HG03575 (cell line): Measurements from ENCODE around the gene NINJ2.

ENCODE experiments used
- ATAC-seq: cut with Tn5 transposase; IDR thresholded peaks from one replicate; pipeline ENCODE4 v1.9.1; 2021; ENCODE audit not compliant: unreplicated experiment, insufficient number of reproducible peaks, low FRiP score; ENCODE audit errors: extremely low read depth

The NINJ2 gene

GRCh38 chr12:623172-623864 is 39.9 kb downstream of the NINJ2 start:
- ATAC-seq: no peak

GRCh38 chr12:622416-622815 is 40.8 kb downstream of the NINJ2 start:
- no peak for ATAC-seq

- ATAC-seq: no peak
Measured at GRCh38 chr12:619346-619745, 43.9 kb downstream of the NINJ2 start.

- no peak for ATAC-seq
Measured at GRCh38 chr12:618605-619004, 44.6 kb downstream of the NINJ2 start.

GRCh38 chr12:617304-617915 is 45.8 kb downstream of the NINJ2 start:
- no peak for ATAC-seq

GRCh38 chr12:615620-616019 is 47.6 kb downstream of the NINJ2 start:
- no peak for ATAC-seq

GRCh38 chr12:614411-614970 is 48.8 kb downstream of the NINJ2 start:
- ATAC-seq: no peak

GRCh38 chr12:613996-614395 is 49.2 kb downstream of the NINJ2 start:
- no peak for ATAC-seq

GRCh38 chr12:612886-613285 is 50.4 kb downstream of the NINJ2 start:
- no peak for ATAC-seq

GRCh38 chr12:612293-612692 is 51.0 kb downstream of the NINJ2 start:
- ATAC-seq: no peak

GRCh38 chr12:611721-612120 is 51.5 kb downstream of the NINJ2 start:
- ATAC-seq: no peak

GRCh38 chr12:608921-609320 is 54.3 kb downstream of the NINJ2 start:
- ATAC-seq: no peak

- no peak for ATAC-seq
Measured at GRCh38 chr12:608413-608812, 54.8 kb downstream of the NINJ2 start.

GRCh38 chr12:607541-608001 is 55.7 kb downstream of the NINJ2 start:
- no peak for ATAC-seq

GRCh38 chr12:604956-605355 is 58.3 kb downstream of the NINJ2 start:
- no peak for ATAC-seq

- no peak for ATAC-seq
Measured at GRCh38 chr12:602700-603068, 60.6 kb downstream of the NINJ2 start.

- no peak for ATAC-seq
Measured at GRCh38 chr12:601976-602699, 61.1 kb downstream of the NINJ2 start.

- no peak for ATAC-seq
Measured at GRCh38 chr12:599756-600155, 63.5 kb downstream of the NINJ2 start.

- no peak for ATAC-seq
Measured at GRCh38 chr12:597926-598568, 65.2 kb downstream of the NINJ2 start.
